Activated CD8-positive, alpha-beta memory T cell treated with anti-CD3 and anti-CD28 coated beads, Interleukin-2, amount 50 U/mL, for 1 hour (primary cell): Measurements from ENCODE around the gene SDE2.
"Not testable (repeated sequence)": the region's sequence is repeated elsewhere in the genome, so short reads cannot be mapped to it uniquely, and the experiment has no call there.

ENCODE experiments used
- DNase-seq: peaks from one replicate; pipeline ENCODE4 v3.0.0-alpha.2; 2020; ENCODE audit errors: extremely low read depth

The SDE2 gene

GRCh38 chr1:226006686-226007085 lies 7.5 kb upstream of the SDE2 start:
- DNase-seq = no peak

- DNase-seq = no peak
These were observed 5.3 kb upstream of the SDE2 start for GRCh38 chr1:226004396-226004795.

- no peak for DNase-seq
These were observed 4.5 kb upstream of the SDE2 start for GRCh38 chr1:226003502-226004170.

GRCh38 chr1:226002667-226003501 lies 3.7 kb upstream of the SDE2 start:
- no peak for DNase-seq

- DNase-seq = peak; percentile 81
These were observed 3.0 kb upstream of the SDE2 start for GRCh38 chr1:226001963-226002666.

- no peak for DNase-seq
These were observed 1.9 kb upstream of the SDE2 start for GRCh38 chr1:226001088-226001487.

- not testable (repeated sequence) for DNase-seq
These were observed 1.4 kb upstream of the SDE2 start for GRCh38 chr1:226000493-226001081.

GRCh38 chr1:225999912-226000337 lies 782 bp upstream of the SDE2 start:
- DNase-seq = peak; percentile 48

- DNase-seq = no peak
These were observed 450 bp downstream of the SDE2 start for GRCh38 chr1:225998560-225999226.

- DNase-seq = no peak
These were observed 2.1 kb downstream of the SDE2 start for GRCh38 chr1:225996946-225997545.

- DNase-seq = no peak
These were observed 3.0 kb downstream of the SDE2 start for GRCh38 chr1:225995919-225996864.

GRCh38 chr1:225990705-225991464 lies 8.3 kb downstream of the SDE2 start:
- no peak for DNase-seq

GRCh38 chr1:225987491-225988316 lies 11.4 kb downstream of the SDE2 start:
- no peak for DNase-seq

- no peak for DNase-seq
These were observed 17.4 kb downstream of the SDE2 start for GRCh38 chr1:225981714-225982113.

GRCh38 chr1:225980005-225980836 lies 18.9 kb downstream of the SDE2 start:
- no peak for DNase-seq

- DNase-seq = no peak
These were observed 19.7 kb downstream of the SDE2 start for GRCh38 chr1:225979421-225979820.

GRCh38 chr1:225977937-225978748 lies 21.0 kb downstream of the SDE2 start:
- DNase-seq = no peak
